PC-9 (cell line): Measurements from ENCODE around the gene TEX29.

Experiments used
- CTCF ChIP-seq: fragments of 200-600 bp; sonication (generic); conservative IDR thresholded peaks from 2 replicates; pipeline ENCODE4 v1.6.1; 2017; ENCODE audit warnings: mixed run types, antibody characterized with exemption, mild to moderate bottlenecking, moderate library complexity
- EZH2 ChIP-seq: fragments of 200-600 bp; sonication (generic); IDR thresholded peaks from 2 replicates; pipeline ENCODE4 v1.8.0; 2017; ENCODE audit warnings: antibody characterized with exemption, low read depth

- TF ChIP-seq CTCF (no peak), EZH2 (no peak)
Observed at GRCh38 chr13:111281751-111282311, 38.6 kb upstream of the TEX29 start.
